Adipose tissue (tissue), 3 donors: ENCODE data around the gene CMSS1. TPM values are rescaled to one million over a fixed set of nuclear protein-coding genes. Genes with fewer than 3 reads are reported as not detected.

ENCODE experiments used
- H3K27ac ChIP-seq: one replicate; pipeline ENCODE4 v1.5.1; 2013; ENCODE audit warnings: low read depth, low read length
- WGBS, 3 donors: extraction: QIAGEN DNeasy Blood & Tissue Kit; methylation state at CpG; one replicate each; pipeline ENCODE4 v1.1.7; 2013; 5-methylcytosine and 5-hydroxymethylcytosine counted together
- polyA plus RNA-seq, 3 donors: library from polyadenylated mRNA; stranded (reverse); fragments of 200-250 nt; gene quantifications; one replicate each; pipeline ENCODE4 v1.2.3, GENCODE V29; 2013
- donor health status: healthy with polysubstance abuse.
- donor health status: Bipolar disorder and iron deficiency.
- donor health status: healthy.

CMSS1 gene
- polyA plus RNA-seq, 3 donors = 19.7 to 30.5 (median 27.6) TPM

DNA sequence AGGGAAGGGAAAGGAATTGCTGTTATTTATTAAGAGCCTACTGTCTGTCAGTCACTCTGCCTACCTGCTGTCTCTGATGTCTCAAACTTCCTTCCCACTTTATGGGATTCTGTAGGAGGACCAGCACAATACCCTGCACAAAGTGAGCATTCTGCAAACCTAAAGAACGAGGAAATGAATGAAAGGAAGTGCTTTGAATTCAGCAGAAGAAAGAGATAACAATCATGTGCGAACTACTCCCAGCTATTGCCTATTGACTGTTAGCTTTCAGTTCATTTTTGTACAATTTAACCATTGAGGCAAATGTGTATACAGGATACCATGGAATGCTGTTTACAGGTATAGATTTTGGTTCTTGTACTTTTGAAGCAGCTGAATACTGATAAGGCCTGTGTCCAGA is 66.8 kb downstream of the CMSS1 start:
- 40 to 53% (median 41%) methylated on average over 2 of the region's 2 CpGs for WGBS, 3 donors
- H3K27ac ChIP-seq = no peak overlapping the region

DNA sequence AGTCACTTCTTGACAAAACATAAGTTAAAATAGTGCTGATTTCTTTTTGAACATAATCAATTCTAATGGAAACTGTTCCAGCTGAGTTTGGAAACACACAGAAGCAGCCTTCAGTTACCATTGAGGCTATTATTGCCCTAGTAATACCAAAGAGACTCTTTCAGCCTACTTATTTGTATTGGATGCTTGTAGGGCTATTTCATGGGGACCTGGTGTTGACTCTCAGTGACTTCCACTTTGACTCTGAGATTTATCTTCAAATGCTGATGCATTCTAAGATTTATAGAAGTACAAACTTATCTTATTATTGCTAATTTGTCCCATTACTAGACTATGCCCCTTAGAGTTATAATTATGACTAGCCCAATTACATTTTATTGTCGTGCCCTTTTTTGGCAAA is 67.4 kb downstream of the CMSS1 start:
- WGBS, 3 donors = 96 to 100% (median 100%) methylated on average over 1 of the region's 1 CpG
- no peak overlapping the region for H3K27ac ChIP-seq

DNA sequence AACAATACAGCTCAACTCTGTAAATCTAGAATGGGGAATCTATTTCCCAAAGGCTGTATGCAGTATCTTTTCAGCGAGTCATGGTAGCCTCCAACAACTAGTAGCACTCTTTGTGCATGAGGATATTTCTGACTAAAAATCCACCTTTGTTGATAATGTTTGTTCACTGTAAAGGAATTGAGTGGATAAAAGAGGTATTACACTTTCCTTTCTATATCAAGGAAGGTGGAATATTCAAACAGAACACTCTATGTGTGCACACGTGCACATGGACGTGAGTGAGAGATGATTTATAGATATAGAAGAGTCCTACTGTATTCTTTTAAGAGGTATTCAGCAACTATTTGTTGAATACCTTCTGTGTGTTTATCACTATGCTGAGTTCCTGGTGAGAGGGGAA is 68.2 kb downstream of the CMSS1 start:
- WGBS, 3 donors = 91 to 96% (median 95%) methylated on average over 3 of the region's 3 CpGs
- no peak overlapping the region for H3K27ac ChIP-seq

DNA sequence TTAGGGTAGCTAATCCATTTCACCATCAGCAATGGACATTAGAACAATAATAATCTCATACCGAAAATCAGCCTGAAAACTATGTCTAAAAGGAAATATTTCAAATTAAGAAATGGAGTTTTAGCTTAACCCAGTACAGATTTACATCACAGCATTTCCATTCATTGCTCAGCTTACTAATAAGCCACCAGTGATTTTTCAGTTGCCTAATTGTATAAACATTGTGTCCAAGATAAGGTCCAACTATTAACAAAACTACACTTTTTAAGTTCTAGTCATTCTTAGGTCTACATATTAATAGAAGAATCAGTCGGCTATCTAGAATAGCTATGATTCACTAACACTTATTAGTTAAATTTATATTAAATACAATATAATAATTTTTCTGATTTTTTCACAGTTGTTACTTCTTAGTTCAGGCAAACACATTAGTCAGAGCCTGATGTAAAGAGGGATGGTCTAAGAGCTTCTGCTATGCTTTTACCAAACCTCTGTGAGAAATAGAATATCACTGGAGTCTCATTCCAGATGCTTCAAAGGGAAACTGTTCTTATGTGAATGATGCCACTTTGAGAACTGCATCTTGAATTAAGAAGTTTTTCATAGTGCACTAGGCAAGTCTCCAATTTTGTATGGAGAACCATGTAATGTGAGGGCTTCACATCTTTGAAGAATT is 74.1 kb downstream of the CMSS1 start:
- 96 to 97% (median 97%) methylated on average over 2 of the region's 2 CpGs for WGBS, 3 donors
- no peak overlapping the region for H3K27ac ChIP-seq

DNA sequence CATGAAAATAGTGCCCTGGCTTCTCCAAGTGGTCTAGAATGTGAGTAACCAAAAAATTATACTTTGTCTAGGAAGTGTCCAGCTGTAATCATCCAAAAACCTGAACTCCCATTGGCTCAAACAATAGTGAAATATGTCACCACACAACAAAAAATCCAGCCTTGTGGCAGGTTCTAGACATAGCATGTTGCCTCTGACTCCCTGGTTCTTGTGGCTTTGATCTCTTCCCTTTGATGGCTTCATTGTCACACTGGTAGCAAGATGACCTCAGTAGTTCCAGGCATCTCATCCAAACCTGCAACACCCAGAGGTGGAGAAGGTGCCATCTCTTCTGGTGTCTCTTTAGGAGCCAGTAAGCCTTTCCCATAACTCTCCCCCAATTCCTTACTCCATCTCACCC is 74.7 kb downstream of the CMSS1 start:
- H3K27ac ChIP-seq = no peak overlapping the region

DNA sequence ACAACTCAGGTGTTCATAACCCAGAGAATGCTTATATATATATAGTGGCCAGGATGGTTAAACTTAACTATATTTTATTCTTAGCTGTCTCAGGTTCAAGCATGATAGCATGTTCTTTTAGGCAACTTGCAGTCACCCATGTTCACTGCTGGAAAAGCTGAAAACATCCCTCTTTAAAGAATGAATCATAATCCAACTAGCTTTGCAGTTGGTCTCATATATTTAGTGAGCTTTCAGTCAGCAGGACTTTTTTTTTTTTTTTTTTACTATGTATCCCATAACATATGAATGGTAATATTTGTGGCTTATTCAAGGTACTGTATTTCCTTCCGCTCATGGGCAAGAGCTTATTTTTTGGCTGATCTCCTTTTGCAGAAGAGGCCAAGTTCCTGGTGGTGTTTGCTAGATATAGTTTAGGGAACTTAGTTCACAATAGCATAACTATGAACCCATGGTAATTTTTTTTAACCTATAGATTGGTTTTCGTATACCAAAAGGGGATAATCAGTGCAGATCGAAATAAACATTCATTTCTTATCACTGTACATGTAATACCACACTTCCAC is 77.6 kb downstream of the CMSS1 start:
- 56 to 88% (median 74%) methylated on average over 3 of the region's 3 CpGs for whole genome bisulfite sequencing, 3 donors
- no peak overlapping the region for H3K27ac ChIP-seq

DNA sequence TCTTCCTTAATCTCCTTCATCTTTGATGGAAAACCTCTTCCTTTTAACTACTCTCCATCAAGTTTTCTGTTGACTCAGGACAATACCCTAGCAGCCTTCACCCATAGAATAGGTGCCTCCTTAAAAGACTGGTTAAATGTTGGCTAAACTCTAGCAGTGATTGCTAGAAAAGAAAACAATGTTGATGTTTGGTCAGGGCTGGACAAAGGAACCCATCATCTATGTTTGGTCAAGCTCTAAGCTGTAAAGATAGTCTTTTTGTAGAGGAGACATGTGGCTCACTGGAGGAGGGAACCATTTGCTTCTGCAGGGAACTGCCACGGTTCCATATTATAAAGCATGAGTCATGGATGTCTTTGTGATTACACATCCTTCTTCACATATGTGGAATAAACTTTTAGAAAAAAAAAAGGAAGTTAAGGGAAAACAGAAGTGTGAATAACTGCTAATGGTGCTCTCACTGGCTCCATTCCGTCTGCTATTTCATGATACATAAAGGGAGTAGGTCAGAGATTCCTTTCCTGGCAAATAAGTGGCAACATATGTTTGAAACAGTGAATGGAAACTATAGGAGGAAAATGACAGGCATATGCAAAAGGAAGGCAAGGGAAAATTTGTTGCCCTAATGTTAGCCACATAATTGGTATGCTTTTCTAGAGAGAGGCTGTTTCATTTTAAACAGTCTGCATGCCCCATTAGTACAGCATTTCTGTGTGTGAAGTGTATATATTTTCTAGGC is 78.2 kb downstream of the CMSS1 start:
- WGBS, 3 donors = 33 to 77% (median 39%) methylated on average over 2 of the region's 2 CpGs
- no peak overlapping the region for H3K27ac ChIP-seq

DNA sequence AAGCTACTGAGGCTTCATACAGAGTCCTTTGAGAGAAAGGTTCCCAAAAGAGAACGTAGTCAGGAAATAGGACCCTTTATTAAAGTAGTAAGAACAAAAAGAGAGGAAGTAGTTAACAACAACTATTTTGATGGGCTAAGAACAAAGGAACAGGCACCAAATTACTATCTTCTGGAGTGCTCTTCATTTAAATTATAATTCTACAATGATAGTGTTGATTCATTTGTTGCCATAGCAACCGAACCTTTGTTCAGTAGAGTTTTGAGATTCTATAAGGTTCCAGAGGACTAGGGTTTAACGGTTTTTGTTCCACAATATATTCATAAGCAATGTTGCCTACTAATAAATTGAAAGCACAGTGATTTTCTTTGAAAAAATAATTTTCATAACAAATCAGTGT is 78.8 kb downstream of the CMSS1 start:
- H3K27ac ChIP-seq = no peak overlapping the region
- whole genome bisulfite sequencing, 3 donors = 66 to 87% (median 69%) methylated on average over 3 of the region's 3 CpGs

DNA sequence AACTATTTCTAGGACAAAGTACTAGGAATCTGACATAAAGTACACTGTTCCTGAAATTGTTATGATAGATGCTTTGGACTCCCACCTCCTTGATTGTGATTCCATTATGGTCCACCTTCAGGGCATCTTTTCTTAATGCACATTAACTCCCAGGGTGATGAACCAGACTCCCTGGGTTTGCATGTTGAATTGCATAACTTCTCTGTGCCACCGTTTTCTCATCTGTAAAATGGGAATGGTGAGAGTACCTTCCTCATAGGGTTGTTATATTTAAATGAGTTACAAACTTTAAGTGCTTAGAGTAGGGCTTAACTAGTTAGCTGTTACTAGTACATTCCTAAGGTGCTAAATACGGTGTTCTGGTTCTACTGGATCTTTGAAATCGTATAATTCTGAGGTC is 81.9 kb downstream of the CMSS1 start:
- 93 to 98% (median 94%) methylated on average over 3 of the region's 3 CpGs for WGBS, 3 donors
- H3K27ac ChIP-seq = no peak overlapping the region

DNA sequence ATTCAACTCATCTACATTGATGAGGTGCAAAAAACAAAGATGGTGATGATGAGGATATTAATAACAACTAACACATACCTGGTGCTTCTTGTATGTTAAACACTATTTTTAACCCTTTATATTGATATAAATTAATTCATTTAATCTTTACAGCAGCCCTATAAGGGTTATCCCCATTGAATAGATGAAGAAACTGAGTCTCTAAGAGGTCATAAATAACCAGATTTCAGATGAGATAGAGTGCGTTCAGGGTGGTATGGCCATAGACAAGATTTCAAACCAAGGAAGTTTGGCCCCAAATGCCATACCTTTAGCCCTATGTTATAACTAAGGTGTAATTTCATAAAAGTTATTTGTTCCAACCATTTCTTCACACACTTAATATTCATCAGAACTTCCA is 82.6 kb downstream of the CMSS1 start:
- 98 to 100% (median 100%) methylated on average over 1 of the region's 1 CpG for WGBS, 3 donors
- no peak overlapping the region for H3K27ac ChIP-seq

DNA sequence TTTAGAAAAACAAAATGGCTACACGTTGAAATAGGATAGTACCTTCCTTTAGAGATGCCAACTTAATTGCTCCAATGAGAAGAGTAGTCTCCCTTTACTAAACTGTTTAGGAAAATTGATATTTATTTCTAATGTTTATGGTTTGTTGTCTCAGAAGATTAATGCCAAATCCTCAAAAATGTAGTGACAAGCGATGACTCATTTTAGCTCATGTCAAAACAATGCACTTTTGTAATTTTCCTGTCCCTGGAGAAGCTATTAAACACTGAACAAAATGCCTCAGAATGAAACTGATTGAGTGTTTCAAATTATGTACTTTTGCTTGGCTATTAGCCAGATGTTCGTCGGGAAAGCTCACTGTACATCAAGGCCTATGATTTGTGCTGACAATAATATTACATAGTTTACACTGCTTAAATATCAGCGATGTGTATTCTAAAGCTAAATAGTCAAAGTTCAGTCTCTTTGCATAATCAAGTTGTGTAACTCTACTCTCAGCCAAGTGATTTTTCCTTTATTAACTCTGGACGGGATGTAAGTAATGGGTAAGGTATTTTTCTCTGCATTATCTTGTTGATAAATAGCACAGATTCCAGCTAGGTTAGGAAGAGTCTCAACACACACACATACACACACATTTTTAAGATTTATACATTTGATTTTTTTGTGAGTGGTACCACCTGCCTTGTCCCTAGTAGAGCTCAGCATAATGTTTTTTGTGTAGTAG is 83.7 kb downstream of the CMSS1 start:
- H3K27ac ChIP-seq = no peak overlapping the region
- 15 to 27% (median 23%) methylated on average over 6 of the region's 6 CpGs for WGBS, 3 donors

DNA sequence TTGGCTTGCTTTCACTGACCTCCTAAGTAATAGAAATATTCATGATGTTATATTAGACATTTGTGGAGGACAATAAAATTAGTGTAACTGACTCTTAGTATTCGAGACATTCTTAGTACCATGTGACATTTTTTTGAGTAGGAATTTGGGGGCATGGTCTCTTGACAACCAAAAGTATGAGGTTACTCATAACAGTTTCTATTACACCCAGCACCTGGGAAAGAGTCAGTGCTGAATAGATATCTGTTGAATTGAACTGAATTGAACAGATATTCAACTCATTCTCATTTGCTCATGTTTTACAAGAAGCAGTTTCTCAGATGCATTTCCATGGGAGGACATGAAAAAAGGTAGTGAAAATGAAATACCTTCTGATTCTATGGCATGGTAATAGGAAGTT is 84.4 kb downstream of the CMSS1 start:
- H3K27ac ChIP-seq = no peak overlapping the region
- WGBS, 3 donors = 78 to 86% (median 81%) methylated on average over 1 of the region's 1 CpG

DNA sequence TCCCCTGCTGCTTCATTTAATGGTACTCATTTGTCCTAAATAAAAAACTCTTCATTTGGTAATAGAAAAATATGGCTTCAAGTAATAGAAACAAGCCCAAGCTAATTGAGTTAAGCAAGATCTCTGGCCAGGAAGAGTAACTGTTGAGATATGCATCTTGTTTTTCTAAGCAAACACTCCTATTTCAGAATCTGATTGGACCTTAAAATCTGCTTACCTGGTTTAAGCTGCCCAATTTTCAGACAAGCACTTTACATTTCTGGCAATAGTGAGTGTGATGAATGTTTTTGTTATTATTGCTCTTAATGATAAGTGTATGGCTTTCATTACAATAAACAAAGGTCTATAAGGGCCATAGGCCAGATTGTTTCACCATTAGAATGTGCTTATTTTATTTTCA is 86.2 kb downstream of the CMSS1 start:
- H3K27ac ChIP-seq = no peak overlapping the region

DNA sequence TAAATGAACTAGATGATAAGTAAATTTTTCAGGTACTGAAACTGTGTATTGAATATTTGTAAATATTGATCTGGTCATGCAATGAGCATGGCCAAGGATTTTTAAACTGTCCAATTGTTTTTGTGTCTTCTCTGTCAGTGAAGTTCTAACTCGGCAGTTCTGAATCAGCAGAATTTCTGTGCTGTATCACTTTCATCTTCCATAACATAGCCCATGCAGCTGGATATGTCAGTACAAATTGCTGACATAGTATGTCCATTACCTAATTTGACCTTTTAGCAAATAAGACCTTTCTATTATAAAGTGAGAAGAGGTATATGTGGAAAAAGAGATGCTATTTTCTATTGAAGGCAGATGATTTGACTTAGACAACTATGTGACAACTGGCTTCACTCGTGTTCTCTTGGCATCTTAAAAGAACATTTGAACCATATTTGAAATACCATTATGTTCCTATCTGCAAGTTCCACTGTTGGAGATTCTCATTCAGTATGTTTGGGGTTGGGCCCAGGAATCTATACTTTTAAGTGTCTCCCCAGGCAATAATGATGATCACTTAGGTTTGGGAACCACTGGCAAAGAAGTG is 90.4 kb downstream of the CMSS1 start:
- WGBS, 3 donors = 85 to 91% (median 89%) methylated on average over 2 of the region's 2 CpGs
- no peak overlapping the region for H3K27ac ChIP-seq

DNA sequence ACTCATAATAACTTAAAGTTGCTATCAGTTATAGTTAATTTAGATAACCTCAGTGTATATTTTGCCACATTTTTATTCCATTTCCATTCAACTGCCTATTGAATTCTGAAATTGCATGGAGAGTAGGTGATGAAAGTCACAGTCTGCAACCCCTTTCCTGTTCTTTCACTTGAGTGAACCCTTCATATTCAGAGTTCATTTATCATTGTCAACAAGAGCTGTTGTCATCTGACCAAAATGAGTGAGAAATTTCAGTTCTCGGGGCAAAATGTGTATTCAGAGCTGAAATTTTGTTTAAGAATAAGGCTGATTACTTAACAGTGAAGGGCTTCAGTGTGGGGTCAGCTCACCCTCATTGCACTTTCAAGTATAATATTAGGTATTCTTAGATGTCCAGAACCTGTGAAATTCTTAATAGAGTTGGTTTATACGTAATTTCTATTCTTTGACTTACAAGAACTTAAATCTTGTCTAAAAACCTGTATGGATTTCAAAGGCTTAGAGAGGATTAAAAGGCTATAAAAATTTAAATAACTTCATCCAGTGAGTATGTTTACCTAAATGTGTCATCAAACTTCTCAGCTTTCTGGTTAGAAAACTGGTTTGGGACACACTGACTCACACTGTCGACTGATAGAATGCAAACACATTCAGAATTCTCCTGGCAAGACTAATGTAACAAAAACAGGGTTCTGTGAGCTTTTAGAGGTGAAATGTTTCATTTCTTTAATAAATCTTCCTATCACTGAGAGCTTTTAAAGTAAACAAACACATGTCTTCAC is 92.2 kb downstream of the CMSS1 start:
- WGBS, 3 donors = 78 to 85% (median 85%) methylated on average over 3 of the region's 3 CpGs
- no peak overlapping the region for H3K27ac ChIP-seq

DNA sequence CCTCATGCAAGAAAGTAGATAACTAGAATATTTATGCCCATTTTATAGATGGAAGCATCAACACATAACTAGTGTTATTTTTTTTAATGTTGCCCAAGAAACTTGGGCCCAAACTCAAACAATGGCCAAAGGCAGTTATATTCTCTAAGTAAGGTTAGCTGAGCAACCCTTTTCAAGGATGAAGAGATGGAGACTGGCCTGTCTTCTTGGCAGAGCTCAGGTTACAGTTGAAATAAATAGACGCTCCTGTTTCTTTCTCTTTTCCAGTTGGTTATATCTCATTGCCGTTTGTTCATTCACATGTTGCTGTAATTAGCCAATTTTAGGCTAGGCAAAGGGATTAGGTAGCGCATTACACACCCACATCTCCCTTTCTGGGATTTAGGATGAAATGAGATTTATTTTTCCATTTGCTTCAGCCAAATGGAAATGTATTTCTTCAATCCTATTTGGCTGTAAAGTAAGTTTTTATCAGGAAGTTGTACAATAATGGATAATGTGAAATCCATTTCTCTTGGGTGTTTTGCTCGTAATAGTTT is 93.2 kb downstream of the CMSS1 start:
- no peak overlapping the region for H3K27ac ChIP-seq
- 53 to 73% (median 54%) methylated on average over 4 of the region's 4 CpGs for WGBS, 3 donors

DNA sequence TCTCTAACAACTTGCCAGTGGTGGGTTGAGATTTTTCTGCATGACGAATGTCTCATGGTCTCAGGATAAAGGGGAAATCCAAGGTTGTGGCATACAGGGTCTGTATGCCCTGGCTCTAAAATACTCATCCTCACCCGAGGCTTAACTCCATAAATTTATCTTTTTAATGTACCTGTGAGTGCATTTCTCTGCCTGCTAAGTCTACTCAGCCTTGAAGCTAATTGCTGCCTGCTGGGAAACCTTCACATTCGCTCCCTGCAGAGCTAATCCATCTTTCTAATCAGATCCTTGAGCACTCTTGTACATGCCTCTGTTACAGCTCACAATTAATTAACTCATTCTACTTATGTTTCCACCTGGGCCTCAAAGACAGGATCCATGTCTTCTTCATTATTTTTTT is 93.8 kb downstream of the CMSS1 start:
- WGBS, 3 donors = 46 to 69% (median 64%) methylated on average over 3 of the region's 3 CpGs
- no peak overlapping the region for H3K27ac ChIP-seq

DNA sequence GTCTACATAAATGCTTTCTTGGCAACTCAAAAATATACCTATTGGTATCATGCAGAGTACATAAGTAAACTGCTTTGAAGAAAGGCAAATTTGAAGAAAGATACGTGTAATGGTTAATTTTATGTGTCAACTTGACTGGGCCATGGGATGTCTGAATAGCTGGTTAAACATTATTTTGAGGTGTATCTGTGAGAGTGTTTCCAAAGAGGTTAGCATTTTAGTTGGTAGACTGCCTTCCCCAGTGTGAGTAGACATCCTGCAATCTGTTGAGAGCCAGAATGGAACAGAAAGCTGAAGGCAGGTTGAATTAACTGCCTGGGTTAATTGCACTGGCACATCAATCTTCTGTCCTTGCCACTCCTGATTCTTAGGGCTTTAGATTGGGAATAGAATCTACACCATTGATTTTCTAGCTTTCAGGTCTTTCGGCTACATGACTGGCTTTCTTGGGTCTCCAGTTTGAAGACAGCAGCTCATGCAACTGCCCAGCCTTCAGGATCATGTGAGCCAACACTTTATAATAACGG is 98.3 kb downstream of the CMSS1 start:
- WGBS, 3 donors = 79 to 99% (median 91%) methylated on average over 3 of the region's 3 CpGs
- no peak overlapping the region for H3K27ac ChIP-seq
